HG02571 (cell line): ENCODE measurements around the gene BCL11A.

Experiments
- ATAC-seq: cut with Tn5 transposase; IDR thresholded peaks from one replicate; pipeline ENCODE4 v1.9.1; 2021; ENCODE audit warnings: mild to moderate bottlenecking, moderate library complexity; ENCODE audit not compliant: unreplicated experiment

BCL11A gene

DNA sequence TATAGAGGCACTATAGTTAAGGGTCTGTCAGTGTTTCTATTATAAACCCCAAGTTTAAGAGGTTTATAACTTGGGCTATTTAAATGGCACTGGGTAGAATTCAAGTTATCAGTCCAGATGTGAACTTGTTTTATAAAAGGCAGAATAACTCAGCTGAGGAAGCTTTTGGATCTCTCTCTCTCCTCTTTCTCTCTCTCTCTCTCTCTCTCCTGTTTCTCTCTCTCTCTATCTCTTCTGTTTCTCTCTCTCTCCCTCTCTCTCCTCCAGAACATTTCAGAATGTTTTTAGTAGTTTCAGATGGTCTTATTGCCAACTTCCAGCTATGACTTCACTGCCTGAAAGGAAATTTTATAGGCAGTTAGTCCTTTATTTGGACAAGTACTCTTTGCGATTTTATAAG is 6.4 kb upstream of the BCL11A start:
- no peak for ATAC-seq

- no peak for ATAC-seq
These were observed 5.1 kb upstream of the BCL11A start for GRCh38 chr2:60558536-60558935.

DNA sequence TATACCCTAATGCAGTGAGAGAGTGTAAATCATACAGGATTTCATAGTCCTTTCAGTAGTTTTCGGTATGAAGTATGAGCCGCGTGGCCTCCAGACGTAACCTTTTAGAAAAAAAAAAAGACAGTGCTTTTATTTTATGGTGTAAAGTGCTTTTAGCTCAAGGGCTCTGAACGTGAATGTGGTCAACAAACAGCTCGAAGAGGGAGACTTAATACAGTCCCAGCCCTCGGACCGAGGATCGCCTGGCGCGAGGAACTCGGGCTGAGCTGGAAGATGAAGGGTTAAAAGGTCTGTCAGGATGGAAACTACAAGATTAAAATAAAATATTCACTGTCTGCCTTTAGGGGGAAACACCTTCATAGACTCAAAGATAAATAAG is 4.0 kb upstream of the BCL11A start:
- ATAC-seq, result no peak

- ATAC-seq, result no peak
These were observed 3.4 kb upstream of the BCL11A start for GRCh38 chr2:60556576-60557485.

DNA sequence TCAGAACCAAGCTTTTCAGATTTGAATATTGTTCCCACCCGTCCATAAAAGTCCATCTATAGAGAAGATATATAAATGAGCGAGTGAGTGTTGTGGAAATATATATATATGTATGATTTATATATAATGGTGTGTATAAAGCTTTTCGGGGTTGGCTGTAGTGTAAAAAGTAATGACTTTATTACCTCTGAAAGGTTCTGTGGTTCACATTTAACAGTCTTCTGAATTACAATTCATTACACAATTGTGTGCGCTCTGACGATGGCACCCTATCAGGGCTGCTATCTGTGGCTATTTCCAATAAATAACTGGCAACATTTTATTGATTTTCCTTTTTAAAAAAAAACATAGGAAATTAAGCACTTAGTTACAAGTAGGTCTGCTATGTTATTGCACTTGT is 2.7 kb upstream of the BCL11A start:
- no peak for ATAC-seq

DNA sequence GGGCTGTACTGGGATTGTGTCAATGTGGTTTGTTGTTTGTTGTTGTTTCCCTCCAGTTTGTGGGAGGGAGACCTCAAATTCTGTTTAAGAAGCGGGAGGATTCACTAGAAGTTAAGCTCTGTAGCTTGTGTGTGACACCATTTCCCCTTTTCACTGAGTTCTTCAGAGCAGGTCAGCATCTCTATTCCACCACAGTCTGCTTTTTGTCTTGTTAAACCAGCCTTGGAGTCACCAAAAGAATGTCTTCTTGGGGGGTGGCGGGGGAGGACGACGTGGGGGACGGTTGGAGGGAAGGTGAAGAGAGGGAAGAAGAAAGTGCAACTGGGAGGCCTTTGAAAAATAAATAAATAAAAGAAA is 2.3 kb upstream of the BCL11A start:
- no peak for ATAC-seq

GRCh38 chr2:60555066-60555782 is 1.8 kb upstream of the BCL11A start:
- ATAC-seq, result peak; percentile 37

DNA sequence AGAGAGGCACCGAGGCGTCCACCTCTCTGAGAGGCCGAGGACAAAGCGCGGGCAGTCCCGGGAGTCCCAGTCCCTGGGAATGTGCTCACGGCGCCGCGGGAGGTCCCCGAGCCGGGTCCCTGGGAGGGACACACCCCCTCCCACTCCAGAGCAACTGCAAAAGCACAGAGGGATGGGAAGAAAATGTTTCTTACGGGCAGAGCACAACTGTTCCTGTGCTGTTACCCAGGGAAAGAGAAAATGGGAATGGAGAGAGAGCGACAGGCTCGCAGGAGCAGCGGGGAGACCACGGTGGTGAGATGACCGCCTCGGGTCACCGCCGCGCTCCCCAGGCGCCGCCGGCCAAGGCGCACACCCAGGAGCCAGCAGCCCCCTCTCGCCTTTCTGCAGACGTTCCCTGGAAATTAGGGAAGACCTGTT is 1.2 kb upstream of the BCL11A start:
- ATAC-seq, result no peak

- ATAC-seq, result no peak
These were observed 706 bp upstream of the BCL11A start for GRCh38 chr2:60554074-60554645.

GRCh38 chr2:60552851-60553494 is 481 bp downstream of the BCL11A start:
- ATAC-seq, result no peak

GRCh38 chr2:60552078-60552850 is 1.2 kb downstream of the BCL11A start:
- no peak for ATAC-seq

GRCh38 chr2:60551240-60552077 is 2.0 kb downstream of the BCL11A start:
- no peak for ATAC-seq

DNA sequence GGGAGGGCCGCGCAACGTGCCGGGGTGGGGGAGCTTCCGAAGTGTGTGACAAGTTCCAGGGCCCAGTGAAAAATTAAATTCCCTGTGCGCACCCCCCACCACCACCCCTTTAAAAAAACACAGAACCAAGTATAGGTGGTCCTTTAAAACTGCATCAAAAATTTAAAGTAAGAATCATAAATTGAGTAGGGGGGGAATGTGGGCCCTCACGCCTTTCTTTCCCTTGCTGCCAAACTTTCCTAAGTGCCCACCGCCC is 2.5 kb downstream of the BCL11A start:
- ATAC-seq, result no peak

DNA sequence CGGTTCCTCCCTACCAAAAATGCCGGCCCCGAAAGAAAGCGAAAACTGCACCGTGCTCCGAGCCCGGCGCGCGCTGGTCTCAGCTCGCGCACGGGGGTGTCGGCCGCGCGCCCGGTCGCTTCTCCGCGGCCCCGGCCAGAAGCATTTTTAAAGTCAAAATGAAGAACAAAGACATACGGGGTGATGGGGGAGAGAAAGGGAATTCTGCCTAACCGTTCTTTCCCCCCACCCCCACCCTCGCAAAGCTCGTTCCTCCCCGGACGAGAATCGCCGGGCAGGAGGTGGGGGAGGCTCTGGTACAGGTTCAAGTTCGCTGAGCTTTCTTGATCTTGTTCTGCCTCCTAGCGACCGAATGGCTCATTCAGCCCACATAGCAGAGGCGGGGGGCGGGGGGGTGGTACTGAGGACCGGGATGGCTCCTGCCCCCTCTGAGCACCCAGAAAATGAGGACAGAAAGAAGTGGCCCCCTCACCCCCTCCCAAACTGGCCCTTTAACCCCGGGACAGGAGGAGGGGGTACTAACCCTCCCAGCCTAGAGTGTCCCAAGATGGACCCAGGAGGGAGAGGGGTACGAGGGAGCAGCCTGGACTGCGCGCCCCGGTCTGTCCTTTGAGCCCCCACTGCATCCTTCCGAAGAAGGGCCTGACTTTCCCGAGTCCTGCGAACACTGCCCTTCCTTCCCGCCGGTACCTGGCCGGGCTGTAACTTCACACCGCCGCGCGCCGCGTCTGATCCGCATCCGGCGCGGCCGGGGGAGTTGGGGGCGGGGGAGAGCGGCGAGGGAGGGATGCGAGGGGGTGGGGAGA is 3.1 kb downstream of the BCL11A start:
- ATAC-seq, result peak; percentile 56

DNA sequence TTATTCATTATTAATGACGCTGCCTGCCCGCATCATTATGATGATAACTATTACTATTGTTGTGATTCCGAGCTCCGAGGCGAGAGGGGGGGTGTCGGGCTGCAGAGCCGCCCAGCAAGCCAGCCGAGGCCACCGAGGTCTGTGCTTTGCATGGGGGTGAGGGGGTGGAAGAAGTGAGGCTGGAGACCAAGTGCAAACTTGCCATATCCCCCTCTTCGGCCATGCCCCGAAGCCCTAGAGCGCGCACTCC is 3.6 kb downstream of the BCL11A start:
- no peak for ATAC-seq

- no peak for ATAC-seq
These were observed 4.1 kb downstream of the BCL11A start for GRCh38 chr2:60549238-60549927.

DNA sequence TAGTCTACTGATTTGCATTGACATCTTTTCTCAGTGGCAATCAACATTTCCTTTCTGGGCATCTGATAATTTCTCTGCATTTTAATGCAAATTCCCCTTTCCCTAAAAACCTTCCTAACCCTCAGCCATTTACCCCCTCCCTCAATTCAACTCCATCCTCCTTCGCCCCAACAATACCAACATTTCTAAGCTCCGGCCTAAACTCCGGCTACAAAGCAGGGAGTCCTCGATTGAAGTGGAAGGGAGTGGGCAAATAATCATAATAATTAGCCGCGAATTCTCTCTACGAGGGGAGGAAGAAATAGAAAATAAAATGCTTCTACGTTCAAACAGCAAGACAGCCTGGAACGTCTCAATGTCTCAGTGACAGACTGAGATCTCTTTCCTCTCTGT is 4.6 kb downstream of the BCL11A start:
- no peak for ATAC-seq

DNA sequence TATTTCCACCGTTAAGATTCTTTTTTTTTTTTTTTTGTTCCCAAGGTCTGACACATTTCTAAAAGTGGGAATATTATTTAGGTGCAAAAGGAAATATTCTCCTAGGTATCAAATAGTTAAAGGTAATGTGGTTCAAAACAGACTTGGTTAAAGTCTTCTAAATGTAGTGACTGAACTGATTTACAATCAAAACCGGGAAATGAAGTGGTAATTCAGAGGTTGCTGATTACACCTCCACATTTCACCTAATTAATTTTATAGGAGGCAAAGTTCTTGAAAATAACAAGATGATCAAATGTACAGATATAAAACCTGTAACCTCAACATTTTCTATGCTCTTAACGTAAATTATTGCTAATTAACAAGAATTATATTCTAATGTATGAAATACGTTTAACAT is 5.1 kb downstream of the BCL11A start:
- no peak for ATAC-seq

DNA sequence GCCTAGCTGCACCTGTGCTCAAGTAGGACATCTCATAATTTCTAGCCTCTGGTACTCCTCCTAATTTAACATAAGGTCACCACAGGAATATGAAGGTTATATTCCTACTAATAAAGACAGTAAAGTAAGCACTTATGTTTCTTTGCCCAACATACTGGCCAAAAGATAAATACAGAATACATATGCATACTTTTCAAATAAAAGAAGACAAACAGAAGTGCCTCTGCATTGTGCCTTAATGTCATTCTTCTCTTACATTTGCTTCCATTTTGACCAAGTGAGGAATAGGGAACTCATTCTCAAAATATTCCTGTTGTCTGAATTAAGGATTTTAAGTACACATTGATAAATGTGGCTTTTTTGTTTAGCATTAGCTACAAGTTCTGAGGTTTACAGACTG is 5.6 kb downstream of the BCL11A start:
- ATAC-seq, result no peak
